ENCODE measurements around the gene MED12L.

Gene MED12L

DNA sequence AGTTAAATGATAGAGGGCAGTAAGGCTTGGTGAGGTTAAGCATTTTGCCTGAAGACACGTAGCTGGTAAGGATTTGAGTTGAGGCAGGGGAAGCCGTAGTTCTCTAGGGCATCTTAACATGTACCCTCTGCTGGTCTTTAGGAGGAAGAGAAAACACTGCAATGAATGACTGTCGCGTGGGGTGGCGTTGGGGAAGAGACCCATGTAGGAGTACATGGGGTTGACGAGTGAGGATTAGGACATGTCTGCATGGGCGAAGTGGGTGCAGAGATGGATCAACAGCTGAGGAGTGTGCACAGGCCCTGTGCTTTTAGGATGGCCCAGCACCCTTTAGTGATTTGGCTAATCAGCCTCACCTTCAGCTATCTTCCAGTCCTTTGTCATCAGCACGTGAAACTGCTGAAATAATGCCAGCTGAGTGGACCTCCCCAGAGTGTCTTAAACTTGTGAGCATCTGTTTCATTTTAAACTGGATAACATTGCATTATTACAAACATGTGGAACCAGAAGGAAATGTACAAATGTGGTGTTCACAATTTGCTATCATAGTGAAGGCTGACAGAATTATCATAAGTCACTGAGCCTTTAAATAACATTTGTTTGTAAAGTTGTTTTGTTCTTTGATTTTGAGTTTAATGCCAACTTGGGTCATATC is 177.5 kb downstream of the MED12L start:
- DNase-seq: peak; percentile 56 to 79

DNA sequence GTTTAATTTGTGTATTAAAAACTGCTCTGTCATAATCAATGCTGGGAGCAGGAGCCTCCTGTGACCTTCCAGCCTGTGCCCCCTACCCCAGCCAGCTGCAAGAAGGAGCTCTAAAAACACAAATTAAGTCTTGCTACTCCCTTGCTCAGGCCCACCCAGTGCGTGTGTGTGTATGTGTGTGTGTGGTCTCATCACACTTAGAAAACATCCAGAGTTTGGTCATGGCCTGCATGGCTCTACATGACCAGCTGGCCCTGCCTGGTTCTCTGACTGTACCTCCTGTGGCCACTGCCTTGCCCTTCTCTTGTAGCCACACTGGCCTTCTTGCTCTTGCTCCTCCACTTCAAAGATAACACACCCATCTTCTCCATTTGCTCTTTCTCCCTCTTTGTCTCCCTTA is 179.1 kb downstream of the MED12L start:
- peak in 1 of 2 donors; percentile 13 for DNase-seq

DNA sequence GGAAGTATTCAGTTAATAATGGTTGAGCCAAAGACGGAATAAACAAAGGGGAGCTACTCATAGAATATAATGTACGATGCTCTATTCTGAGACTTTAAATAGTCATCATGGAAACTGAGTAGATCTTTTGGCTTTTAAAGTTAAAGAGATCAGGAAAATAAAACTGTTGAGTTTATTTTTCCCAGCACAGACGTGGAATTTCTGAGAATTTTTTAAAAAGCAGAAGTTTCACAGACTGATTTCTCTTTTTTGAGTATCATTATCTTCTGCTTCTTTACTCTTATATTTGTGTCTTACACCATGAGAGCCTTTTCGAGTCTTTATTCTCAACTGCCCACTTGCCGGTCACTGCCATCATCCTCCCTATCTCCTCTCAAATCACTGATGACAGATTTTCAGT is 179.7 kb downstream of the MED12L start:
- DNase-seq: peak; percentile 13 to 62

DNA sequence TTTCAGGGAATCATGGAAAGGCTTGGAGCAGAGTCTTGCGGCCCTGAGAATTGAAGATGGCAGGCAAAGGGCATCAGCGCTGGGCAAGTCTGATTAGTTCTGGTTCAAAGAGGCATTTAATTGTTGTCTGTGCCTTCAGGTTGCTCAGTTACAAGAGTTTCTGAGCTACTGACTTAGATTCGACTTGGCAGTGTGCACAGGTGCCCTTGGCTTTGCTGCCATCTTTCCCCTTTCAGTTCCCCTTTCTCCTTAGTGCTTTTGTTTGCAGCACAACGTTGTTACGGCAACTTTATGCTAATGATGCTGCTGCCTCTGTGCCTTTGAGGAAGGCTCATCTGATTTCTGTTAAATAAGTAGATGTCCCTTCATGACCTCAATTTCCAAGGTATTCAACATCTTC is 180.4 kb downstream of the MED12L start:
- peak; percentile 79 to 88 for DNase-seq

DNA sequence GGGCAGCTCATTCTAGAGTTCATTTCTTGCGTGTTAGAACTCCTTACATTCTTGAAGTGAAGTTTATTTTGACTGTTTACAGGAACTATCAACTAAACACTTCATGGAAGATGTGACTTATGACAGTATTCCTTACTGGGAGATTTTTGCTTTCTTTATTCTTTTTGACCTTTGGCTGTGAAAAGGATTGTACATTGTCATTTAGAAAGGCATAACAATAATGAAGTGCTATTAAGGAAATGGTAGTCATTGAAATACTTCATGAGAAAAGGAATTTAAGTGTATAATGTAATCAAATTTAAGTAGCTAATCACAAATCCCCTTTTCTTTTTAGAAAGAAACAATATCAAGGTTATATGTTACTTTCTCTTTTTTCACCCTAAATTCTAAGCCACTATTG is 181.6 kb downstream of the MED12L start:
- no peak for DNase-seq

DNA sequence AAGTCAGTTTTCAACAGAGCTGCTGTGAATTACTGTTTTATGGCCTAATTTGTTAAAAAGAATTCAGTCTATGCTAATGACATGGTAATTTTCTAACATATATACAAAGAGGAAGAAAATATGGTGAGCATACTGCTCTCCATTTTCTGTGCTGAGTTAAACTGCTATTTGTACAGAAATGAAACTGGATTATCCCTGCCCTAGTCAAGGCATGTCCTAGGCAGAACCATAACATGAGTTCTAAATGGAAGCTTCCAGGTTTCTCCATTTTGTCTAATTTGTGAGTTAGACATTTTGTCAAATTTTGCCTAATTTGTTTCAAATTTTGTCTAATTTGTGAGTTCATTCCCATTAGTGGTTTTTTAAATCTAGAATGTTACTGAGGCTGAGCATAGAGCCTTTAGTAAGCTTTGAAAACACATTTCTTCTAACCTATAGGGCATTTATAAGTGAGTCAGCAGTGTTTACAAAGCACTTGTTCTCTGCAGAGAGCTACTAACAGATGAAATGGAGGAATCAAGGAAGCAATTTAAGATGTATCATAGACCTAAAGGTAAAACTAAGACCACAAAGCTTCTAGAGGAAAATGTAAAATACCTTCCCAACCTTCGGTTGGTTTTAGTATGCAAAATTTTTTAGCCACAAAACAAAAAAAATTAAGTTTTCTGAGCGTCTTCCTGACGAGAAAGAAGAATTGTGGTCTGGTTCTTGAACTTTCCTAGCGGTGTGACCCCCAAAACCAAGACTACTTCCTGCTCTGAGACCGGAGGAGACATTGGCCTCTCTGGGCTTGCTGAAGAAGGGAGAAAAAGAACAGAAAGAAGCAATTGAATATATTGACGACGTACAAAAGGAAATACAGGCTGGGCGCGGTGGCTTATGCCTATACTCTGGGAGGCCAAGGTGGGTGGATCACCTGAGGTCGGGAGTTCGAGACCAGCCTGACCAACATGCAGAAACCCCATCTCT is 183.1 kb downstream of the MED12L start:
- no peak for DNase-seq

DNA sequence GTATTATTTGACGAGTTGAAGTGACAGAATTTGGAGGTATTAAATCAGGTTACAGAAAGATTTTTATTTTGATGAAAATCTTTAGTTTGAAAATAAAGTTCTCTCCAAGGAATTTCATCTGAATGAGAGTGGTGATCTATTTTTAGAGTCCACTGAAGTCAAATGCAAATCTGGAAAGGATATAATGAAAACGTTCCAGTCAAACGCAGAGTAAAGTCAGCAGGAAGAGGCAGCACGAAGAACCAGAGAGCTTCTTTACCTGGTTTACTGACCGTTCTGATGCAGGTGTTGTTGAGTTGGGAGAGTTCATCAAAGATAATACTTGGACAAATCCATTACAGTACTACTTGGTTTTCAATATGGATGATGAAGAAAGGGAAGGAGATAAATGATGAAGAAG is 184.2 kb downstream of the MED12L start:
- DNase-seq: no peak

DNA sequence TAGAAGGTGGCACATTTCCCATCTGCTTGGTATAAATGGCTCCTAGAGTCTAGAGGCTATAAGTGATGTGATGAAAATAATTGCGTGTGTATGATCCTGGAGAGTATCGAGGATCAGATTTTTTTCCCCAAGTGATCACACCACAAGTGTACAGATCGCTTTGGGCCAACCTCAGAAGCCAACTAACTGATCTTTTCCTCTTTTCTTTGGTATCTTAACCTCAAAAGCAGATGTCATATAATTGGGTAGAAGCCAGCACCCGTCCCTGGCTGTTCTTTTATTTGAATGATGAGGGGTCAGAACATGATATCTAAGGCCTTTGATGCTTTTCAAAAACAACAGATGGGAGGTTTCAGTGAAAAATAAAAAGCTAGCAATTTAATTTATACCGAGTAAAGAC is 189.6 kb downstream of the MED12L start:
- no peak for DNase-seq

DNA sequence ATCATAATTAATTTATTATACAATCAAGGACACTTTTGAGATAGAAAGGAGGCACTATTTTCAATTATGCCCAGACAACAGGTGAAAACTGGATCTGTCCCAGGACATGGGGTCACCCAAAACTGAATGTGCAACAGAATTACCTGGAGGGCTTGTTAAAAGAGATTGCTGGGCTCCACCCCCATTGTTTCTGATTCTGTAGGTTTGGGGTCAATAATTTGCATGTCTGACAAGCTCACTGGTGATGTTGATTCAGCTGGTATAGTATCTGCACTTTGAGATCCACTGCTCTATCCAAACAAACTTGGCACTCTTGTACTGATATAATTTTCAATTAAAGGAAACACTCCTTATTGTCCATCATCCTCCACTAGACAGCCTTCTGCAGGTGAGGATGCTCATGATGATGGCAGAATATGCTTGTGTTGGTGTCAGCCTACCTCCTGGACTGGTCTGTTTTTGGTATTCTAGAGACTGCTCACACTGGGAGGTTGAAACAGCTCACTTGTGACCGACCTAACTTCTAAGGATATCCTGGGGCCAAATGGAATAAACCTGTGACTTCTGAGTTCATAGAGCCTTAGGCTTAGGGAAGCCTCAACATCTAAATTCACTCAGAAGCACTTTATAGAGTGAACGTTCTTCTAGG is 190.7 kb downstream of the MED12L start:
- no peak for DNase-seq

DNA sequence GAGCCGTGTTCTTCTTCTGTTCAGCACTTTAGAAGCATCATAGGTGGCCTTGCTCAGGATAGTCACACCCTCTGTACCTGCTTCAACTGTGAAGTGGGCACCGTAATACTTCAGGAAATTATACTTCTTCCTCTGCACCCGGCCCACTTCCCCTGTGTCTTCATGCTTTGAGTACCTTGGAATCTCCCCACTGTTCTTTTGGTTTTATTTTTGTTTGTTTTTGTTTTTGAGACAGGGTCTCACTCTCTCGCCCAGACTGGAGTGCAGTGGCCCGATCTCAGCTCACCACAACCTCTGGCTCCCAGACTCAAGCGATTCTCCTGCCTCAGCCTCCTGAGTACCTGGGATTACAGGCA is 191.2 kb downstream of the MED12L start:
- DNase-seq: no peak

DNA sequence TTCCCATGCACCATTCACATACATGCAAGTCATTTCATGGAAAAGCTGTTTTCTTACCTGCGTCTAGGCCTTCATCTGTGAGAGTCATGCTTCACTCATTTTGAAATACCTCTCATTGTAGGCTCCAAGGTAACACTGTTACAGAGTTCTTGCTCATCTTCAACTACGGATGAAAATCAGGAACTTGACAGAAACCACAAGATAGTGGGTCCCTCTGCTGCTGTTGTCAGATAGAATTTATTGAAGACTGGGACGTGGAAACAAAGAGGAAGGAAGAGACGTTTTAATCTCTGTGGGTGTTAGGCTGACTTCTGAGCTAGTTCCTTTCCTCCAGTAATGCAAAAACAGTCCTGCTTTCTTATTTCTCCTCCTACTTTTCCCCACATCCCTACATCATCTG is 192.8 kb downstream of the MED12L start, which contains the start of gene P2RY14:
P2RY14 (minus strand) TSS at position 313 of the 400 bp plus-strand sequence. CDS start 64,226 bp downstream, outside the sequence.
- peak; percentile 74 to 86 for DNase-seq

DNA sequence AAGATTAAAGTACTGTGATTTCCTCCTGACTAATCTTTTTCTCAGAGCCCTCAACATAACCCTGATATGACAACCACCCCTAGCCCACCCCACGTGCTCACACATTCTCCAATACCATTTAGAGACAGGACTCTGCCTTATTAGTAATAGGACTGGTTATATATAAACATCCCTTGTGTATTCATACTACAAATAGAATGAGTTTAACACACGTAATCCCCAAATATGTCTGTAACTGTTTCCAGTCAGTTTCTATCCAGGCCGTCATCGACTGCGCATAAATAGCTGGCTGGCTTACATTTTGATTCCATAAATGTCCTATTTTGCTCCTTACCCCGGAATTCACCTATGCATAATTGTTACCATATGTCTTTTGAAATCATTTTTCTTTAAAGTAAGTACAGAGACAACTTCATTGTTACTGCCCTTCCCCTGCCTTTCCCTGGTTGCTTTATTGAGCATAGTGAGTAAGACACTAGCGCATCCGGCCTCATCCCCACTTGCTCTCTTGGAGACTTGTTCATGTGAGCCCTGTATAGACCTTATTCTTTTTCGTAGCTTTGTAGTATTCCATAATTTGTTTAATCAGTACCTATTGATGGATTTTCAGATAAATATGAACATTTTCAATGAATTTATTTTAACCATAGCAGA is 196.3 kb downstream of the MED12L start:
- DNase-seq: no peak

DNA sequence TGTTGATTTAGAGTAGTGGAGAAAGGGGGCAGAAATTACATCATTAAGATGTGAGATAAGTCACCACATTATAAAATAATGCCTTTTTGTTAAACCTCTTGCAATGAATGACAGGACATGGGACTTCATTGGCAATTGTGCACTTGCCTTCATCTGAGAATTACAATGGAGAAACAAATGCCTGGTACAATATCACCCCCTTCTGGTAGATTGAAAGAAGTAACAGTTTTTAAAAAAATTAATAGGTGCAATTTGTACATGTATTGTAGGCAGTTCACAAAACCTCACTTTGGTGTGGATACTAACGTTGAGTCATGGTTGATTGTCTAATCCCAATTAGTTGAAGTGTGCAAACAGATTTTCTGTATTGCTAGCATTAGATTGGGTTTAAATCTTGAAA is 197.5 kb downstream of the MED12L start:
- peak; percentile 35 to 75 for DNase-seq

DNA sequence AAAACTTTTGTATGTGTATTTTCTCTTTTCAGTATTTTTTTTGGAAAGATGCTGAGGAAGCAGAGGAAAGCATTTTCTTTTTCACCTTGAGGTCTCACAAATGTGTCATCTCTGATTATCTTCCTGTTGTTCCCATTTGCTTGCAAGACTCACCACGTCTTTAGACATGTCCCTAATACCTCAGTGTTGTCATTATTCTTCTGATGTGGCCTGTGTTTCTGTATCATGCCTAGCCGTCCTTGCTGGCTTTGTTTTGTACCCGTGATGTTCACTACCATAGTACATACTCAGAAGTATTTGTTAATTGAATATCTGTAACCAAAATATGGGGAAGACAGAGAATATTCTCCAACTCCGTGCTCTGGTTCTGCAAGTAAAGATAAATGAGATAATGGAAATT is 197.9 kb downstream of the MED12L start:
- DNase-seq: no peak

DNA sequence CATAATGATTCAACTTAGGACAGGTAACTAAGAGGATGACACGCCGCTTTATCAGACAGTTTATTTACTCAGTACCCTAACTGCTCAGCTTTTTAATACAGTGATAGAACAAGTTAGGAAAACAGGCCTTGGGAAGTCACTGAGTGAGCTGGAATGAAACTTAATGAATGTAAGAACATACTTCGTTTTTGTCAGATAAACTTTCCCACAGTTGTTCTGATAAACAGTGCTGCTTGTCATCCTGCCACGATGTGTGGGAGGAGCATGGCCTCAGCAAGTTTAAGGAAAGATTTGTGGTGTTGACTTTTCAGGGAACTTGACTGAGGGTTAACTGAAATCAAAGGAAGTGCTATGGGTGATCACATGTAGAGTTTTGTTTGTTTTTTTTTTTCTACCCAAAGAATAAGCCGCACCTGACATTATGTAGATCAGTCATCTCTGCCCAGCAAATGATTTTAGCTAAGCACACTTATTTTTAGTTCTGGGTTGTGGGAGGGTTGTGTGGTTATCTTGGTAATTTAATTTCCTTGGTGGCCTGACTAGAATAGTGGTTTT is 198.5 kb downstream of the MED12L start:
- peak; percentile 71 to 86 for DNase-seq

DNA sequence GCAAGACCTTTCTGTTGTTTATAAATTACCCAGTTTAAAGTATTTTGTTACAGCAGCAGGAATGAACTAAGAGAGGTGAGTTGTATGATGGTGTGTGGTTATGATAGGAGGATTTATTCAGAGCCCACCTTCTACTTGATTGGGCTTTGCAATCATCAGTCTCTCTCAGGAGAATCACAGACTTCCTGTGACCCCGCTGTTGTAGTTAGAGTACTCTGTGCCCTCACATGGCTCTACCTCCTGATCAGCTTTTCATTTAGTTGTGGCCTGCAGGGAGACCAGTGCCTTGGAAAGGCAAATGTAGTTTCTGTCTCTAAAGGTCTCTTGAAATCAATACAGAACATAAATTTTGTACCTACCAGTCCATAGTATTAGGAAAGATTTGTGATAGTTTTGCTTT is 200.5 kb downstream of the MED12L start:
- no peak for DNase-seq

DNA sequence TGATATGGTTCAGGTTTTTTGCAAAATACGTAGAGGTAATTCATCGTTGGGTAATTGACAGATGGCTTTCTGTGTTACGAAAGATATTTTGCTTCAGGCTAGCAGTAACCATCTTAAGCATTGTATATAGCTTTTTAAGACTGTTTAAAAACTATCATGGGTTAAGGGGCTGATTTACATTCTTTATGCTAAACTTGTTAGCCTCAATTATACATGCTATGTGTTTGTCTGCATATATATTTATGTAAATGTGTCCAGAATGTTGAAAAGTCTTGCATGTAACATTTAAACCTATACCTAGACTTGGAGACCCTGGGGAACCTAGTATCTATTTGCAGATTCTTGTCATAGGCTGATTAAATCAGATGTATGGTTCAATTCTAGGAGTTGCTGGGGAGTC is 204.0 kb downstream of the MED12L start:
- no peak for DNase-seq

DNA sequence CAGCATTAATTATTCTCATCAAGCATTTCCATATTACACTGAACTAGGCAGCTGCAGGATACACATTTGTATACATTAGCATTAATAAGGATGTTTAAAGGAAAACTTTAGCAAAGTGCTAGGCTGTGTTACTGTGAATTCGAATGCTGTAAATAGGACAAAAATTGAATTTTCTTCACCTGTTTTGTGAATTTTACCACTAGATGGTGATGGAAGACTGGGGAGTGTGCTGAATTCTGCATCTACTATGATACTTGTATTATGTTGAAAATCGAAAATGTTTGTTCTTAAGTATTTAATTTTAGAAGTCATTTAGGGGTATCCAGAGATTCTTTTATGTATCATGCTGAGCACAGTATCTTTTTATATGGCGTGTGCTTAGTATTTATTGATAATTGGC is 205.2 kb downstream of the MED12L start:
- peak; percentile 51 to 71 for DNase-seq

DNA sequence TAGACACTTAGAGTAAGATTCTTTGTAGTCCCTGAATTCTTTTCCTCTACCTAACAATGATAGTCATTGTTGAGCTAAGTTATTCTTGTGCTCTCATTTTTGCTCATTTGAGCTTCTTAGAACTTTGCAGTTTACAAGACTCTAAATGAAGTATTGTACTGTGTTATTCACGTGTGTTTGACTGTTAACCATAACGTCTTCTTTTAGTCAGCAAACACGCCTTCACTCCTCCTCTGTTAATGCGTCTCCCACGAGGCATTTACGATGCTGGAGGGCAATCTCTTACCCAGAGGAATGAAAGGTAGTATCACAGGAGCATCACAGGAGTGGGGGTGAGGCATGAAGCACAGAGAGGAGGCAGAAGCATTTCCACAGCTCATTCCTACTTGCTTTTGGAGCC is 207.7 kb downstream of the MED12L start:
- DNase-seq: no peak

DNA sequence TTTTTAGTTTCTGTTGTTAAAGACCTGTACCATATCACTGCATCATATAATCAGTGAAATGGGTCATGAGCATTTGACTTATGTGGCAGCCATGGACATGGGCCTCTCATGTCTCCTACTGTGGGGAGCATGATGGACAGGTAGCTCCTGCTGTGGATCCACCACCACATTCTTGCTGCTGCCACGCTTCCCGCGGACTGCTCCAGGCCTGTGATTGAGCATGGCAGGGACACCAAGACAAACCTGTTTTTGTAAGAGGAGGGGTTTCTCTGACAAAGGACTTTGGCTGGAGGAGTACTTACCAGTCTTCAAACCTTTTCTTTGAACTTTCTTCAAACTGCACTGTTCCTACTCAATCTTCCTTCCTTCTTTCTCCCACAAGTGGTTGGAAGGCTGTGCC is 210.8 kb downstream of the MED12L start:
- no peak for DNase-seq

DNA sequence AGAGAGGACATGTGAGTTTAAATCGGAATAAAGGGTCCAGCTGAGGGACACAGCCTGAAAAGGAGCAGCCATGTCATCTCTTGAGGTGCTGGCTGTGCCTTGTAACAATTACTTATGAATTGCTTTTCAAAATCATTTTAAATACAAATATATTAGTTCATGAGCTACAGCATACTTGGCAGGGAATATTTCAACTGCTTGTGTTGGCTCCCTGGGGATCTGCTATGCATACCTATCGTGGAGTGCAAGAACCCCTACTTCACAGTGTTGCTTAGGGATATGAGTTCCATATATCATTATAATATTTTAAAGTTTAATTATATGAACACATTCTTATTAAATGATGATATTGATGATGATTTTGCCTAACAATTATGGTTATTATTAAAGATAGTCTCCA is 212.0 kb downstream of the MED12L start:
- no peak for DNase-seq

DNA sequence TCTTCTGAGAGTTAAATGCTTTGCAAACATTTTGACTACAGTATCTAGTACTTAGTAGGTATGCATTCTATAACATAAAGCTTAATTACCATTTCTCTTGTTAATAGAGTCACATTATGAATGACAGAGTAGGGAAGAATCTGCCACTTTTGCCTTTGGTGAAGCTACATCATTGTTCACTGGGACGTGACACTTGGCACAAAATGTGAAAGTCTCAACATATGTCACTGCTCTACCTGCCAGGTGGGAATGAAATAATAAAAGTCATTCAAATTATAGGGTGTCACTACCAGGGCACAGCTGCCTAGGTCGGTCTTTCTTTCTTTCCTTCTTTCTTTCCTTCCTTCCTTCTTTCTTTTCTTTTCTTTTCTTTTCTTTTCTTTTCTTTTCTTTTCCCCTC is 213.5 kb downstream of the MED12L start:
- no peak for DNase-seq

DNA sequence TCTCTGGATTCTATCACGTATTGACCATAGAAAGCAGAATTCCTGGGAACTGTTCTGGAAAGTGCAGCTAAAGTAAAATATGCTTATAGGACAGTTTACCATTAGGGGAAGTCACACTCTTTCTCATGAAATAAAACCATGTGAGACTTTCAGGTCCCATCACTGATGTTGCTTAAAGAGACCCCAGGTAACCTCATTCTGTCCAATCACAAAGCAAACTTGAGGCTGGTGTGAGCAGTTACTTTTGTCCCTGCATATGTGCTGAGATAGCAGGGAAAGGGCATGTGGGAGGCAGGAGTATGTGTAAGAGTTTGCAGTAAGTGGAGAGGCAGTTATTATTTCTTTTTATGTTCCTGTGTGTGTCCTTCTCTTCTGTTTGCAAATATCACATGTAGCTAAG is 215.1 kb downstream of the MED12L start:
- peak in 1 of 2 donors; percentile 72 for DNase-seq

Data from inflammatory macrophage (primary cell).